ENCODE results near the gene RNU5B-1.

RNU5B-1 gene

DNA sequence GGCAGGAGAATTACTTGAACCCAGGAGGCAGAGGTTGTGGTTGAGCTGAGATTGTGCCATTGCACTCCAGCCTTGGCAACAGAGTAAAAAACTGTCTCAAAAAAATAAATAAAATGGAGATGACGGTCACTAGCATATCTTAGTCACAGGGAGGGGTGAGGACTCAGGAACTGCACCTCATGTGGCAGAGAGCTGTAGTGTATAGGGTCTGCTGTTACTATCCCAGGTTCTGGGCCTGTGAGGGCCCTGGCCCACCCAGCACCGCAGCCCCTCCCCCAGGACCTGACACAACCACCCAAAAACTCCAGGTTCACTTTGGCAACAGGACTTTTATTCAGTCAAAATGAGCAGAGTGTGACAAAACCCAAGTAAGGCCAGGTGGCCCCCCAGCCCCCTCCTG lies 22.3 kb downstream of the RNU5B-1 start:
- peaks cover 10% of the 10 kb centered on the region for H3K27me3 ChIP-seq (ENCODE audit: insufficient read depth, poor library complexity, severe bottlenecking)
- no peak for DNase-seq (ENCODE audit: low read depth in 1 of 2, low spot score in 1 of 2)
- no peak overlapping the region for H3K27ac ChIP-seq (replicated peaks)
- no peak for TF ChIP-seq SPI1 (IDR thresholded peaks at IDR 0.05; ENCODE audit: borderline replicate concordance, low read depth)
- no peak overlapping the region for H3K4me3 ChIP-seq (replicated peaks; ENCODE audit: insufficient read depth, low read length)

DNA sequence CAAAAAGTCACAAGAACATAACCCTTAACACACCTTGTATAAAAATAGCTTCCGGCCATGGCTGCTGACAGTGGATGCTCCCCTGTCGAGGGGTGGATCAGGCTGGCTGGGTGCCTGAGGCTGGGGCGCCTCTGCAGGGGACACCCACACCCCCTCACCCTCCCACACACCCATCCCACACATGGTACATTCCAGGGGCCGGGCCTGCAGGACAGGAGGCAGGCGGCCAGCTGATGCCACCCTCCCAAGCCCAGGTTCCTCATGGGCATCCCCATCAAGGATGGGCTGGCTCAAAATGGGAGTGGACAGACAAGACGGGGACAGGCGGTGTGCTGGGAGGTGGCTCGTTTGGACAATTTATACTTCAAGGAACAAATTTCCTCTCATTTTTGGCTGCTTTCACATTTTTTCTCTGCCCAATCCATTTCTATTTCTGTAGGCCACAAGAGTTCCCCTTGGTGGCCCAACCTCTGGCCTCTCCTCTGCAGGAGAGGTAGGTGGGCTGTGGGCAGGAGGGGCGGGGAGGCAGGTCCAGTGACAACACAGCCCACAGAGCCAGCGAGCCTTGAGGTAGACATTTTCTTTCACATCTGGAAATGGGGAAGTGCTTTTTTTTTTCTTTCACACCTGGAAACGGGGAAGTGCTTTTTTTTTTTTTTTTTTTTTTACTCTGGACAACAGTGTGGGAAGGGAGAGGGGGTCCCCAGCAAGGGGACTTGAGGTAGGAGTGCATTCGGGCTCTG lies 23.3 kb downstream of the RNU5B-1 start:
- no peak overlapping the region for H3K4me3 ChIP-seq (replicated peaks; ENCODE audit: insufficient read depth, low read length)
- TF ChIP-seq POLR2AphosphoS5 (IDR thresholded peaks at IDR 0.05; ENCODE audit: low read depth) (no peak), SPI1 (IDR thresholded peaks at IDR 0.05; ENCODE audit: borderline replicate concordance, low read depth) (peak; percentile 96)
- TF ChIP-seq, protein P1, sequence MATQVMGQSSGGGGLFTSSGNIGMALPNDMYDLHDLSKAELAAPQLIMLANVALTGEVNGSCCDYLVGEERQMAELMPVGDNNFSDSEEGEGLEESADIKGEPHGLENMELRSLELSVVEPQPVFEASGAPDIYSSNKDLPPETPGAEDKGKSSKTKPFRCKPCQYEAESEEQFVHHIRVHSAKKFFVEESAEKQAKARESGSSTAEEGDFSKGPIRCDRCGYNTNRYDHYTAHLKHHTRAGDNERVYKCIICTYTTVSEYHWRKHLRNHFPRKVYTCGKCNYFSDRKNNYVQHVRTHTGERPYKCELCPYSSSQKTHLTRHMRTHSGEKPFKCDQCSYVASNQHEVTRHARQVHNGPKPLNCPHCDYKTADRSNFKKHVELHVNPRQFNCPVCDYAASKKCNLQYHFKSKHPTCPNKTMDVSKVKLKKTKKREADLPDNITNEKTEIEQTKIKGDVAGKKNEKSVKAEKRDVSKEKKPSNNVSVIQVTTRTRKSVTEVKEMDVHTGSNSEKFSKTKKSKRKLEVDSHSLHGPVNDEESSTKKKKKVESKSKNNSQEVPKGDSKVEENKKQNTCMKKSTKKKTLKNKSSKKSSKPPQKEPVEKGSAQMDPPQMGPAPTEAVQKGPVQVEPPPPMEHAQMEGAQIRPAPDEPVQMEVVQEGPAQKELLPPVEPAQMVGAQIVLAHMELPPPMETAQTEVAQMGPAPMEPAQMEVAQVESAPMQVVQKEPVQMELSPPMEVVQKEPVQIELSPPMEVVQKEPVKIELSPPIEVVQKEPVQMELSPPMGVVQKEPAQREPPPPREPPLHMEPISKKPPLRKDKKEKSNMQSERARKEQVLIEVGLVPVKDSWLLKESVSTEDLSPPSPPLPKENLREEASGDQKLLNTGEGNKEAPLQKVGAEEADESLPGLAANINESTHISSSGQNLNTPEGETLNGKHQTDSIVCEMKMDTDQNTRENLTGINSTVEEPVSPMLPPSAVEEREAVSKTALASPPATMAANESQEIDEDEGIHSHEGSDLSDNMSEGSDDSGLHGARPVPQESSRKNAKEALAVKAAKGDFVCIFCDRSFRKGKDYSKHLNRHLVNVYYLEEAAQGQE (IDR thresholded peaks at IDR 0.05; ENCODE audit: insufficient replicate concordance, low read depth): no peak
- H3K27me3 ChIP-seq (ENCODE audit: insufficient read depth, poor library complexity, severe bottlenecking): peaks cover 9% of the 10 kb centered on the region
- no peak for DNase-seq (ENCODE audit: low read depth in 1 of 2, low spot score in 1 of 2)
- no peak overlapping the region for H3K27ac ChIP-seq (replicated peaks)

DNA sequence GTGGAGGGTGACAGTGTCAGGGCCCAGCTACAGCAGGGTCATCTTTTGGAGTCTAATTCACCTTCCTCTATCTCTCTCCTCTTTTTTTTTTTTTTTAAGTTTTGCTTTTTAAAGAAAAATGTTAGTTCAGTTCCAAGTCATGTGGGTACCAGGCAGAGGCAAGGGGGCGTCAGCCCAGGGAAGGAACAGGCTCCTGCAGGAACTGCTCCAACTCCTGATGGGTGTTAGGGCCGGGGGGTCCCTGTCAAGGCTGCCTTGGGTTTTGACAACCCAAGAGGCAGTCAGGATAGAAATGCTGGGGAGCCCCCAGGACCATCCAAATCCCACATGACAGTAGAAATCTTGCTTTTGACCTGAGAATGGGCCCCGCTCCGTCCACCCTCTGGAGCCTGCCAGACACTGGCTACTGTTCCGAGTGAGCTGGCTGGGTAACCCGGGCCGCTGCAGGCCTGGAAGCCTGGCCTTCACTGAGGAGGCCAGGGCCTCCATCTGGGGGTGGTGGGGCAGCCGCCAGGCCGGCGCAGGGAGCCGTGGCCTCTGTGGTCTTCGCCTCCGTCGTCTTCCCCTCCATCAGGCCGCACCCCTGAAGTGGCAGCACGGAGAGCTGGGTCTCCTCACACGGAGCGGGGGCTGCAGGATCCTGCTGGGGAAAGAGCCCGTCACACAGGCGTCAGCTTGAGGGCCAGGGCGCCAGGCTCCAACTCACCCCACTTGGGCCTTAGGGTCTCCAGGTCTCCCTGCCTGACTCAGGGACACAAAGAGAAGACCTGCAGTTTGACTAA lies 24.2 kb downstream of the RNU5B-1 start:
- no peak for DNase-seq (ENCODE audit: low read depth in 1 of 2, low spot score in 1 of 2)
- Histone ChIP-seq H3K27me3 (ENCODE audit: insufficient read depth, poor library complexity, severe bottlenecking) (peaks cover 8% of the 10 kb centered on the region), H3K4me3 (replicated peaks; ENCODE audit: insufficient read depth, low read length) (no peak overlapping the region), H3K27ac (replicated peaks) (no peak overlapping the region)
- TF ChIP-seq SPI1 (IDR thresholded peaks at IDR 0.05; ENCODE audit: borderline replicate concordance, low read depth): no peak
- TF ChIP-seq, protein P2, sequence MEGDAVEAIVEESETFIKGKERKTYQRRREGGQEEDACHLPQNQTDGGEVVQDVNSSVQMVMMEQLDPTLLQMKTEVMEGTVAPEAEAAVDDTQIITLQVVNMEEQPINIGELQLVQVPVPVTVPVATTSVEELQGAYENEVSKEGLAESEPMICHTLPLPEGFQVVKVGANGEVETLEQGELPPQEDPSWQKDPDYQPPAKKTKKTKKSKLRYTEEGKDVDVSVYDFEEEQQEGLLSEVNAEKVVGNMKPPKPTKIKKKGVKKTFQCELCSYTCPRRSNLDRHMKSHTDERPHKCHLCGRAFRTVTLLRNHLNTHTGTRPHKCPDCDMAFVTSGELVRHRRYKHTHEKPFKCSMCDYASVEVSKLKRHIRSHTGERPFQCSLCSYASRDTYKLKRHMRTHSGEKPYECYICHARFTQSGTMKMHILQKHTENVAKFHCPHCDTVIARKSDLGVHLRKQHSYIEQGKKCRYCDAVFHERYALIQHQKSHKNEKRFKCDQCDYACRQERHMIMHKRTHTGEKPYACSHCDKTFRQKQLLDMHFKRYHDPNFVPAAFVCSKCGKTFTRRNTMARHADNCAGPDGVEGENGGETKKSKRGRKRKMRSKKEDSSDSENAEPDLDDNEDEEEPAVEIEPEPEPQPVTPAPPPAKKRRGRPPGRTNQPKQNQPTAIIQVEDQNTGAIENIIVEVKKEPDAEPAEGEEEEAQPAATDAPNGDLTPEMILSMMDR (IDR thresholded peaks at IDR 0.05; ENCODE audit: insufficient read depth, low read length): no peak
- TF ChIP-seq, protein P1 (IDR thresholded peaks at IDR 0.05; ENCODE audit: insufficient replicate concordance, low read depth): no peak
- no peak for TF ChIP-seq GABPA (IDR thresholded peaks at IDR 0.05; ENCODE audit: low read depth)
- TF ChIP-seq POLR2AphosphoS5 (IDR thresholded peaks at IDR 0.05; ENCODE audit: low read depth): no peak

DNA sequence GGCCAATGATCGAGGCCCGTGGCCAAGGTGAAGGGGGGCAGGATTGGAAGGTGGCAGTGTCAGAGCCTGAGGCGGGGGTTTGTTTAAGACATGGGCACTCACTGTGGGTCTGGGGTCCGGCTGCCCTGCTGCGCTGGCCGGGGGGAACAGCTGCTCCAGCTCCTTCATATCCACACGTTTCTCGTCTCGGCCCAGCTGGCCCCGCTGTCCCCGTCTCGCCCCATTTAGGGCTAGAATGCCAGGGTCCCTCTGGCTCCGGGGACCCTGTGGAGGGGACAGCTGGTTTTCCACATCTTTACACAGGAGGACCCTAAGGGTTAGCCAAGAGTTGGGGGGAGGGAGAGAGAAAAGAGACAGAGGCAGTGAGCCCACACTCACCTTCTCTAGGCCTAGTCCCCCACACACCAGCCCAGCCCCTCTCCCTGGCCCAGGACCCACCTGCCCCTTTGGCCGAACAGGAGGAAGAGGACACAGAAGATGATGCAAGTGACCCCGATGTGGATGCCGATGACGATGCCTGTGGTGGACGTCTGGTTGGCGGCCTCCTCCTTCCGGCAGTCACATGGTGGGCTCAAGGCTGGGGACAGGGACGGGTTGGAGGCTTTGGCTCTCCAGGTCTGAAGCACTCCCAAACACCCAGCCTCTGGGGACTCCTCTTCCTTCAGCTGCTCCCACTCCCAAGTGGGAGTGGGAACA lies 25.0 kb downstream of the RNU5B-1 start:
- Histone ChIP-seq H3K27me3 (ENCODE audit: insufficient read depth, poor library complexity, severe bottlenecking) (peaks cover 8% of the 10 kb centered on the region), H3K27ac (replicated peaks) (no peak overlapping the region), H3K4me3 (replicated peaks; ENCODE audit: insufficient read depth, low read length) (no peak overlapping the region)
- TF ChIP-seq, protein P2 (IDR thresholded peaks at IDR 0.05; ENCODE audit: insufficient read depth, low read length): no peak
- TF ChIP-seq, protein P1 (IDR thresholded peaks at IDR 0.05; ENCODE audit: insufficient replicate concordance, low read depth): no peak
- no peak for TF ChIP-seq SPI1 (IDR thresholded peaks at IDR 0.05; ENCODE audit: borderline replicate concordance, low read depth)
- no peak for TF ChIP-seq POLR2AphosphoS5 (IDR thresholded peaks at IDR 0.05; ENCODE audit: low read depth)
- no peak for TF ChIP-seq GABPA (IDR thresholded peaks at IDR 0.05; ENCODE audit: low read depth)
- no peak for DNase-seq (ENCODE audit: low read depth in 1 of 2, low spot score in 1 of 2)
